IMR-90 (cell line): Measurements from ENCODE around the gene NSL1. TPM values are rescaled to one million over a fixed set of nuclear protein-coding genes. Genes with fewer than 3 reads are reported as not detected.

Experiments used
- ATAC-seq: fragments of 200-7000 bp; cut with Tn5 transposase; 2 replicates; pipeline ENCODE4 v1.9.1; 2020; ENCODE audit warnings: low read depth, mild to moderate bottlenecking, moderate library complexity
- BruUV-seq: library from RNA; stranded (reverse); fragments of 400-500 nt; replicated peaks from 2 replicates; lab custom pipeline; 2021; lab: Mats Ljungman, UMichigan
- CTCF ChIA-PET: fragments of 300-600 bp; formaldehyde crosslinking; extraction: SDS; loops from one replicate; lab custom pipeline; 2021; ENCODE audit warnings: antibody characterized with exemption; lab: Yijun Ruan, JAX
- POLR2A ChIA-PET: fragments of 300-600 bp; sonication (Branson Sonifier 250); formaldehyde crosslinking; loops from one replicate; lab custom pipeline; 2022; ENCODE audit warnings: antibody characterized with exemption; ENCODE audit not compliant: unreplicated experiment; lab: Charles Lee
- DNase-seq: peaks from one replicate; pipeline ENCODE4 v3.0.0; 2013
- H2AFZ ChIP-seq: replicated peaks from 2 replicates; pipeline ENCODE3; 2013; ENCODE audit warnings: low read length, mild to moderate bottlenecking; ENCODE audit not compliant: poor library complexity
- H2AK5ac ChIP-seq: 2 replicates; pipeline ENCODE4 v1.6.1; 2013; ENCODE audit warnings: low read depth, low read length, inconsistent platforms
- H2AK9ac ChIP-seq: replicated peaks from 2 replicates; pipeline ENCODE3; 2013; ENCODE audit warnings: mild to moderate bottlenecking, low read depth, low read length, moderate library complexity; ENCODE audit not compliant: poor library complexity
- H2BK120ac ChIP-seq: 2 replicates; pipeline ENCODE4 v1.6.1; 2013; ENCODE audit warnings: low read depth, low read length, inconsistent platforms
- H2BK15ac ChIP-seq: 3 replicates; pipeline ENCODE4 v1.6.1; 2013; ENCODE audit warnings: low read depth, low read length, inconsistent platforms
- H2BK20ac ChIP-seq: 2 replicates; pipeline ENCODE4 v1.6.1; 2013; ENCODE audit warnings: low read depth, mild to moderate bottlenecking, inconsistent platforms, low read length, moderate library complexity
- H2BK5ac ChIP-seq: 2 replicates; pipeline ENCODE4 v1.6.1; 2013; ENCODE audit warnings: mild to moderate bottlenecking, low read depth, low read length, inconsistent platforms; ENCODE audit not compliant: poor library complexity, severe bottlenecking
- H3K14ac ChIP-seq: replicated peaks from 2 replicates; pipeline ENCODE4 v1.6.1; 2013; ENCODE audit warnings: low read depth, low read length, inconsistent platforms
- H3K18ac ChIP-seq: 2 replicates; pipeline ENCODE4 v1.6.1; 2013; ENCODE audit warnings: low read depth, low read length, control low read depth
- H3K23ac ChIP-seq: 2 replicates; pipeline ENCODE4 v1.6.1; 2013; ENCODE audit warnings: low read depth, low read length, inconsistent platforms
- H3K27ac ChIP-seq: 2 replicates; pipeline ENCODE4 v1.5.1; 2013; ENCODE audit warnings: mild to moderate bottlenecking, control low read depth, low read length; ENCODE audit not compliant: insufficient read depth
- H3K27me3 ChIP-seq: 2 replicates; pipeline ENCODE4 v1.6.1; 2013; ENCODE audit warnings: low read length; ENCODE audit not compliant: control insufficient read depth, insufficient read depth
- H3K36me3 ChIP-seq: 2 replicates; pipeline ENCODE4 v1.6.1; 2013; ENCODE audit warnings: low read length, mixed read lengths; ENCODE audit not compliant: control insufficient read depth, insufficient read depth
- H3K4ac ChIP-seq: 2 replicates; pipeline ENCODE4 v1.6.1; 2013; ENCODE audit warnings: low read depth, low read length, inconsistent platforms
- H3K4me1 ChIP-seq: 2 replicates; pipeline ENCODE4 v1.6.1; 2013; ENCODE audit warnings: low read length, mixed read lengths; ENCODE audit not compliant: control insufficient read depth, insufficient read depth
- H3K4me2 ChIP-seq: 2 replicates; pipeline ENCODE4 v1.6.1; 2013; ENCODE audit warnings: low read depth, mild to moderate bottlenecking, control low read depth, low read length, moderate library complexity
- H3K4me3 ChIP-seq: 2 replicates; pipeline ENCODE4 v1.5.1; 2013; ENCODE audit warnings: low read depth, mild to moderate bottlenecking, control low read depth, low read length, moderate library complexity; ENCODE audit not compliant: insufficient read depth
- H3K56ac ChIP-seq: 2 replicates; pipeline ENCODE4 v1.6.1; 2013; ENCODE audit warnings: low read length, inconsistent platforms; ENCODE audit not compliant: insufficient read depth; ENCODE audit errors: extremely low read depth
- H3K79me1 ChIP-seq, 2 experiments: 2 replicates each; pipeline ENCODE4 v1.6.1; 2013; ENCODE audit warnings: low read length in 2 of 2, inconsistent platforms in 1 of 2, low read depth in 1 of 2
- H3K9ac ChIP-seq: 2 replicates; pipeline ENCODE4 v1.6.1; 2013; ENCODE audit warnings: low read depth, low read length, control low read depth
- H3K9me1 ChIP-seq: 2 replicates; pipeline ENCODE4 v1.6.1; 2013; ENCODE audit warnings: low read length, inconsistent platforms; ENCODE audit not compliant: insufficient read depth
- H3K9me3 ChIP-seq: 2 replicates; pipeline ENCODE4 v1.6.1; 2013; ENCODE audit warnings: low read length; ENCODE audit not compliant: control insufficient read depth, insufficient read depth
- H4K20me1 ChIP-seq: 2 replicates; pipeline ENCODE4 v1.6.1; 2013; ENCODE audit warnings: low read length, inconsistent platforms; ENCODE audit not compliant: insufficient read depth
- H4K5ac ChIP-seq: 2 replicates; pipeline ENCODE4 v1.6.1; 2013; ENCODE audit warnings: mild to moderate bottlenecking, low read depth, low read length, control low read depth
- H4K8ac ChIP-seq, 2 experiments: 2 replicates each; pipeline ENCODE4 v1.6.1; 2013; ENCODE audit warnings: low read depth in 2 of 2, low read length in 2 of 2, control low read depth in 1 of 2, inconsistent platforms in 1 of 2
- H4K91ac ChIP-seq: 2 replicates; pipeline ENCODE4 v1.6.1; 2013; ENCODE audit warnings: low read depth, low read length, inconsistent platforms; ENCODE audit not compliant: insufficient read depth
- BHLHE40 ChIP-seq: fragments of 150-350 bp; IDR thresholded peaks from 2 replicates; pipeline ENCODE4 v1.6.1; 2016; ENCODE audit warnings: mild to moderate bottlenecking, low read depth, low read length
- CEBPB ChIP-seq: IDR thresholded peaks from 2 replicates; pipeline ENCODE4 v1.6.1; 2012; ENCODE audit warnings: low read depth, low read length, improper control_type of control experiment
- CHD1 ChIP-seq: IDR thresholded peaks from 2 replicates; pipeline ENCODE4 v1.6.1; 2012; ENCODE audit warnings: low read depth, low read length, improper control_type of control experiment
- ELK1 ChIP-seq: fragments of 150-350 bp; IDR thresholded peaks from 2 replicates; pipeline ENCODE4 v1.6.1; 2016; ENCODE audit warnings: low read depth, mild to moderate bottlenecking, low read length, moderate library complexity, borderline replicate concordance
- FOS ChIP-seq: fragments of 150-350 bp; IDR thresholded peaks from 2 replicates; pipeline ENCODE4 v1.6.1; 2016; ENCODE audit warnings: low read depth, low read length
- MAFK ChIP-seq: IDR thresholded peaks from 2 replicates; pipeline ENCODE4 v1.6.1; 2012; ENCODE audit warnings: low read depth, low read length, improper control_type of control experiment
- MAZ ChIP-seq: IDR thresholded peaks from 2 replicates; pipeline ENCODE4 v1.6.1; 2012; ENCODE audit warnings: low read depth, mild to moderate bottlenecking, low read length, improper control_type of control experiment, moderate library complexity, borderline replicate concordance
- MXI1 ChIP-seq: IDR thresholded peaks from 2 replicates; pipeline ENCODE4 v1.6.1; 2012; ENCODE audit warnings: low read depth, mild to moderate bottlenecking, low read length, moderate library complexity, borderline replicate concordance
- NFE2L2 ChIP-seq: fragments of 150-350 bp; IDR thresholded peaks from 2 replicates; pipeline ENCODE4 v1.6.1; 2016; ENCODE audit warnings: low read depth, mild to moderate bottlenecking, low read length
- POLR2A ChIP-seq: IDR thresholded peaks from 2 replicates; pipeline ENCODE4 v1.6.1; 2012; ENCODE audit warnings: mild to moderate bottlenecking, low read depth, low read length
- RAD21 ChIP-seq: IDR thresholded peaks from 2 replicates; pipeline ENCODE4 v1.6.1; 2012; ENCODE audit warnings: low read length, improper control_type of control experiment
- RCOR1 ChIP-seq: IDR thresholded peaks from 2 replicates; pipeline ENCODE4 v1.6.1; 2012; ENCODE audit warnings: mild to moderate bottlenecking, low read length, improper control_type of control experiment; ENCODE audit not compliant: insufficient replicate concordance
- RFX5 ChIP-seq: IDR thresholded peaks from 2 replicates; pipeline ENCODE4 v1.8.0; 2012; ENCODE audit warnings: low read depth, mild to moderate bottlenecking, low read length, moderate library complexity
- SMC3 ChIP-seq: fragments of 150-350 bp; IDR thresholded peaks from 2 replicates; pipeline ENCODE4 v1.6.1; 2016; ENCODE audit warnings: low read depth, mild to moderate bottlenecking, antibody characterized with exemption, low read length, moderate library complexity
- USF2 ChIP-seq: fragments of 150-350 bp; IDR thresholded peaks from 2 replicates; pipeline ENCODE4 v1.6.1; 2017; ENCODE audit warnings: mild to moderate bottlenecking, antibody characterized with exemption, low read length, low read depth
- dilution Hi-C: fragments of 300-500 bp; cut with HindIII; formaldehyde crosslinking; loops from one replicate; pipeline ENCODE4 v1.14.3; 2018; ENCODE audit warnings: low sequenced_read_pairs; ENCODE audit not compliant: unreplicated experiment
- in situ Hi-C: fragments of 300-500 bp; cut with MboI; formaldehyde crosslinking; loops from 3 replicates; pipeline ENCODE4 v1.14.3; 2019; ENCODE audit warnings: low sequenced_read_pairs, inconsistent platforms, mixed read lengths
- intact Hi-C: fragments of 100-400 bp; cut with micrococcal nuclease; formaldehyde crosslinking; loops from 2 replicates; pipeline ENCODE4 v1.10.0; 2022
- polyA plus RNA-seq, 3 experiments: library from polyadenylated mRNA; depleted of rRNA; stranded (reverse); fragments of >200 nt; gene quantifications; 2 replicates each; pipeline ENCODE4 v1.2.3, GENCODE V29; 2012; ENCODE audit warnings: low replicate concordance in 1 of 3
- total RNA-seq: library from RNA; depleted of rRNA; stranded (reverse); fragments of >200 nt; gene quantifications from 2 replicates; pipeline ENCODE4 v1.2.3, GENCODE V29; 2012
- TF ChIP-seq, protein P1 (sequence below): conservative IDR thresholded peaks from 2 replicates; pipeline ENCODE4 v1.5.1; 2012; ENCODE audit warnings: mild to moderate bottlenecking, low read depth, low read length, improper control_type of control experiment

Gene NSL1
- total and polyA plus RNA-seq, 2 of the 4 experiments (the other 2 are of a cell fraction), result 19.1 to 42.5 TPM

DNA sequence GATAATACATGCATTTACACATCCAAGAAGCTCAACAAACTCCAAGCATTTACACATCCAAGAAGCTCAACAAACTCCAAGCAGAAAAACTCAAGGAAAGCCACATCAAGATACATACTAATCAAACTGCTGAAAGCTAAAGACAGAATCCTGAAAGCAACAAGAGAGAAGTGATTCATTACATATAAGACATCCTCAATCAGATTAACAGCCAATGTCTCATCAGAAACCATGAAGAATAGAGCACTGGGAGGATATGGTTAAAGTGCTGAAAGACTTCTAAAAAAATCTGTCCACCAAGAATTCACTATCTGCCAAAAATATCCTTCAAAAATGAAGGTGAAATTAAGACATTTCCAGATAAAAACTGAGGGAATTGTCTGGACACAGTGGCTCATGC, 46.3 kb downstream of the NSL1 start:
- Histone ChIP-seq H2AFZ (no peak overlapping the region), H3K4me1 (peaks cover 4% of the 10 kb centered on the region), H3K9ac (no peak overlapping the region), H3K27me3 (no peaks in the 10 kb centered on the region), H3K4ac (no peak overlapping the region), H4K5ac (no peak overlapping the region), H3K4me2 (no peak overlapping the region), H2BK120ac (no peak overlapping the region), H3K27ac (no peak overlapping the region), H2BK5ac (no peak overlapping the region), H3K36me3 (no peaks in the 10 kb centered on the region), H3K9me3 (no peaks in the 10 kb centered on the region), H2BK20ac (no peak overlapping the region), H4K8ac (no peak overlapping the region), H3K9me1 (peaks cover 6% of the 10 kb centered on the region), H3K18ac (no peak overlapping the region), H3K23ac (no peak overlapping the region), H3K4me3 (no peak overlapping the region), H2BK15ac (no peak overlapping the region), H2AK5ac (no peak overlapping the region), H2AK9ac (no peak overlapping the region), H4K20me1 (no peaks in the 10 kb centered on the region; the same call in 1 of the 2 replicates), H3K79me1 (peaks cover 14 to 22% of the 10 kb centered on the region in 2 experiments), H3K14ac (no peak overlapping the region), H4K91ac (no peak overlapping the region), H3K56ac (no peak overlapping the region)
- ChIA-PET POLR2A (interaction anchor here (0.6 to 0.7 kb wide), 2 partner anchors 9 to 15 kb away, joined by 3 to 5 read pairs; no protein-coding TSS in a partner anchor), CTCF (interaction anchor here (0.7 kb wide), 1 partner anchor 1855 kb away, joined by 3 read pairs; no protein-coding TSS in a partner anchor)
- no TSS peak for BruUV-seq
- in situ Hi-C loops (no loop called here), dilution Hi-C loops (no loop called here), intact Hi-C loops (no loop called here)
- DNase-seq, result no peak
- no peak for TF ChIP-seq SMC3
- no peak for TF ChIP-seq MAFK
- no peak for TF ChIP-seq USF2
- TF ChIP-seq MAZ, result no peak
- no peak for TF ChIP-seq NFE2L2
- TF ChIP-seq RFX5, result no peak
- TF ChIP-seq RCOR1, result no peak
- TF ChIP-seq, protein P1, sequence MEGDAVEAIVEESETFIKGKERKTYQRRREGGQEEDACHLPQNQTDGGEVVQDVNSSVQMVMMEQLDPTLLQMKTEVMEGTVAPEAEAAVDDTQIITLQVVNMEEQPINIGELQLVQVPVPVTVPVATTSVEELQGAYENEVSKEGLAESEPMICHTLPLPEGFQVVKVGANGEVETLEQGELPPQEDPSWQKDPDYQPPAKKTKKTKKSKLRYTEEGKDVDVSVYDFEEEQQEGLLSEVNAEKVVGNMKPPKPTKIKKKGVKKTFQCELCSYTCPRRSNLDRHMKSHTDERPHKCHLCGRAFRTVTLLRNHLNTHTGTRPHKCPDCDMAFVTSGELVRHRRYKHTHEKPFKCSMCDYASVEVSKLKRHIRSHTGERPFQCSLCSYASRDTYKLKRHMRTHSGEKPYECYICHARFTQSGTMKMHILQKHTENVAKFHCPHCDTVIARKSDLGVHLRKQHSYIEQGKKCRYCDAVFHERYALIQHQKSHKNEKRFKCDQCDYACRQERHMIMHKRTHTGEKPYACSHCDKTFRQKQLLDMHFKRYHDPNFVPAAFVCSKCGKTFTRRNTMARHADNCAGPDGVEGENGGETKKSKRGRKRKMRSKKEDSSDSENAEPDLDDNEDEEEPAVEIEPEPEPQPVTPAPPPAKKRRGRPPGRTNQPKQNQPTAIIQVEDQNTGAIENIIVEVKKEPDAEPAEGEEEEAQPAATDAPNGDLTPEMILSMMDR, result no peak
- no peak for TF ChIP-seq FOS
- TF ChIP-seq BHLHE40, result no peak
- TF ChIP-seq CHD1, result no peak
- TF ChIP-seq POLR2A, result no peak
- TF ChIP-seq MXI1, result no peak
- TF ChIP-seq ELK1, result no peak
- TF ChIP-seq CEBPB, result no peak
- TF ChIP-seq RAD21, result no peak
- no peak for ATAC-seq
